ENCODE results near the gene CMIP. TPM values are rescaled to one million over a fixed set of nuclear protein-coding genes. Genes with fewer than 3 reads are reported as not detected.

CMIP gene
- total RNA-seq, 1 donor = 15.7 TPM

DNA sequence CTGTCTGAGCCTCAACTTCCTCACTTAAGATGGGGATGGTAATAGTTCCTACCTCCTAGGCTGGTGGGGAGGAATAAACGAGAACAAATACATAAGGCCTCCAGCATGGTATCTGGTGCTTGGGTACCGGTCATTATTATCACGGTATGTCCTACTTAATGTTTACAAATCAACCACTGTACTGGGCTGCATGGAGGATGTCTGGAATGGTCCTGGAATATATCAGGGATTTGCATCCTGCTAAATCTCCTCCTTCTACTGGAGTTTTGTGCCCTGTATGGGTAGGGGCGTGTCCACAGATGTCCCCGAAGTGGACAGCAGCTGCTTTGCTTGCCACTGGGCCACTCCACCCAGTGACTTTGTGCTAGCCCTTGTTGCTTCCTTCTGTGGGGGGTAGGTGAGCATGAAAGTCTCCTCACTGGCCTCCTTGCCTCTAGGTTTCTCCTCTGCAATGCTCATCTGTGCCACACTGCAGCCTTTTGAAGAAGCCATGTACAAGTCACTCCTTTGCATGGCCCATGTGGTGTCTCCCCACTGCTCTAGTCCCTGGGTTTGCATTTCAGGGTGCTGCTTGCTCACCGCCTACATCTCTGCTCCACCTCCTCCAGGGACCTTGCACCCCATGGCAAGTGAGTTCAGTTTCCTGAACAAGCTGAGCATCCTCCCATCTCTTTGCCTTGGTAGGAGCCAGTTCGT is 2.2 kb upstream of the CMIP start:
- no peak for DNase-seq (ENCODE audit: low read depth)
- TF ChIP-seq, protein P1, sequence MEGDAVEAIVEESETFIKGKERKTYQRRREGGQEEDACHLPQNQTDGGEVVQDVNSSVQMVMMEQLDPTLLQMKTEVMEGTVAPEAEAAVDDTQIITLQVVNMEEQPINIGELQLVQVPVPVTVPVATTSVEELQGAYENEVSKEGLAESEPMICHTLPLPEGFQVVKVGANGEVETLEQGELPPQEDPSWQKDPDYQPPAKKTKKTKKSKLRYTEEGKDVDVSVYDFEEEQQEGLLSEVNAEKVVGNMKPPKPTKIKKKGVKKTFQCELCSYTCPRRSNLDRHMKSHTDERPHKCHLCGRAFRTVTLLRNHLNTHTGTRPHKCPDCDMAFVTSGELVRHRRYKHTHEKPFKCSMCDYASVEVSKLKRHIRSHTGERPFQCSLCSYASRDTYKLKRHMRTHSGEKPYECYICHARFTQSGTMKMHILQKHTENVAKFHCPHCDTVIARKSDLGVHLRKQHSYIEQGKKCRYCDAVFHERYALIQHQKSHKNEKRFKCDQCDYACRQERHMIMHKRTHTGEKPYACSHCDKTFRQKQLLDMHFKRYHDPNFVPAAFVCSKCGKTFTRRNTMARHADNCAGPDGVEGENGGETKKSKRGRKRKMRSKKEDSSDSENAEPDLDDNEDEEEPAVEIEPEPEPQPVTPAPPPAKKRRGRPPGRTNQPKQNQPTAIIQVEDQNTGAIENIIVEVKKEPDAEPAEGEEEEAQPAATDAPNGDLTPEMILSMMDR (IDR thresholded peaks at IDR 0.05; ENCODE audit: insufficient read depth, low read length) = no peak
- H3K4me3 ChIP-seq (ENCODE audit: low read depth, low read length) = no peak overlapping the region

DNA sequence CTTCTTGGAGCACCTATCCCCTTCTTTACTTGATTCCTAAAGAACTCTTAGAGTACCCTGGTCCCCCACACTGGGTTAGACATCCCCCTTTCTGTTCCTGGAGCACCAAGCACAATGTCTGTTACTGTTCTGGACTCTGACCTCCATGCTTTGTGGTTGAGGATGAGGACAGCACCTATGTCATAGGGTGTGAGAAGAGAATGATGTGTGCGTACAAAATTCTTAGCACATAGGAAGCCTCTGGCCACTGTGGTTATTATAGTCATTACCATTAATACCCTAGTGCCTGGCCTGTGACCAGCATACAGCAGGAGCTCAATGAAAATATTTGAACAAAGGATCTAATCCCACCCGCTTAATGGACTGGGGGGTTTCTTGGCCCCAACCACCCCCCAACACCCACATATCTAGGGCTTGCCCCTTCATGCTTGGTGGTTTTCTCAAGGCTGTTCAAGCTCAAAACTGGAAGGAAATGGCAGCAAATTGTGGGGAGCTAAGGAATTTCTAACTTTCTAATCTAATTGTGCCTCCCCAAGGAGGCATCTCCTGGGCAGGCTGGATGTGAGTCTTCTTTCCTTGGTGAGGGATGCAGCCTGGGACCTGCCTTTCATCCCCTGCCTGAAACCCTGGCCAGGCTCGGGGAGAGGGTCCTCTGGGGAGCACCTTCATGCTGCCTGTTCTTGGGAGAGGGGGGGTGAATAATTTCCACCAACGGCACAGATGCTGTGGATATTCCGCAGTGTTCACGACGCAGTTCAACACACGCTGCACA is 1.5 kb upstream of the CMIP start:
- TF ChIP-seq, protein P1 (IDR thresholded peaks at IDR 0.05; ENCODE audit: insufficient read depth, low read length) = no peak
- H3K4me3 ChIP-seq (ENCODE audit: low read depth, low read length) = no peak overlapping the region
- no peak for DNase-seq (ENCODE audit: low read depth)

DNA sequence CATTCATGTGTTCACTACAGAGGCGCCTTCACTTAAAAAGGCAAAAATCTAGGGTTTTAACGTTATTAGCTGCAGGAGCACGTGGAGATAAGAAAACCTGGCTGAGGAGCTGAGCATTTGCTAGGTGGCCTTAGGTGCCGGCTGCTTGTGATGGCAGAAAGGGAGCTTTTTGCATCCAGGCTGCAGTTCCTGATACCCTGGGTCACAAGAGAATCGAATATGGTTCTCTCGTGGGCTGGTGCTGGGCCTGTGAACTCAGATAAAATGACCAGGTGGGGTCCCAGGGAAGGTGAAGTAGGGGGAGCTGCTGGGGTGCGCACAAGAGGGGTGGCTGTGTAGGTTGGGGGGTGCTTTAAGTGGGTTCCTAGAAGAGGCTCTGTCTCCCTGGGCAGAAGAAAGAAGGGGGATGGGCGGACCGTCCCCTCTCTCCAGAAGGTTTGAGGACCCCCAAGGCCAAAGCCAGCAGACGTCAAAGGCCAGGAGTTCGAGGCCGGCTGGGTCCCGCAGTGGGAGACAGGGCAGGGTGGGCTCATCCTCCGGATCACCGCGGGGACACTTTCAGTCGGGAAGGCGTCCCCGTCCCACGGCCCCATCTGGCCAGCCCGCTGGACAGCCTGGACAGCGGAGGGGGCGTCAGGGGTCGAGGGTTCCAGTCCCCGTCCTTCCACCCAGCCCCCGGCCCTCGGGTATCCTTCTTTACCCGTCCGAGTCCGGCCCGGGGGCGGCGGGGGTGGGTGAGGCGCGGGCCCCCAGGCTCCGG is 740 bp upstream of the CMIP start:
- TF ChIP-seq, protein P1 (IDR thresholded peaks at IDR 0.05; ENCODE audit: insufficient read depth, low read length) = no peak
- peak overlapping the region; percentile 64 for H3K4me3 ChIP-seq (ENCODE audit: low read depth, low read length)

DNA sequence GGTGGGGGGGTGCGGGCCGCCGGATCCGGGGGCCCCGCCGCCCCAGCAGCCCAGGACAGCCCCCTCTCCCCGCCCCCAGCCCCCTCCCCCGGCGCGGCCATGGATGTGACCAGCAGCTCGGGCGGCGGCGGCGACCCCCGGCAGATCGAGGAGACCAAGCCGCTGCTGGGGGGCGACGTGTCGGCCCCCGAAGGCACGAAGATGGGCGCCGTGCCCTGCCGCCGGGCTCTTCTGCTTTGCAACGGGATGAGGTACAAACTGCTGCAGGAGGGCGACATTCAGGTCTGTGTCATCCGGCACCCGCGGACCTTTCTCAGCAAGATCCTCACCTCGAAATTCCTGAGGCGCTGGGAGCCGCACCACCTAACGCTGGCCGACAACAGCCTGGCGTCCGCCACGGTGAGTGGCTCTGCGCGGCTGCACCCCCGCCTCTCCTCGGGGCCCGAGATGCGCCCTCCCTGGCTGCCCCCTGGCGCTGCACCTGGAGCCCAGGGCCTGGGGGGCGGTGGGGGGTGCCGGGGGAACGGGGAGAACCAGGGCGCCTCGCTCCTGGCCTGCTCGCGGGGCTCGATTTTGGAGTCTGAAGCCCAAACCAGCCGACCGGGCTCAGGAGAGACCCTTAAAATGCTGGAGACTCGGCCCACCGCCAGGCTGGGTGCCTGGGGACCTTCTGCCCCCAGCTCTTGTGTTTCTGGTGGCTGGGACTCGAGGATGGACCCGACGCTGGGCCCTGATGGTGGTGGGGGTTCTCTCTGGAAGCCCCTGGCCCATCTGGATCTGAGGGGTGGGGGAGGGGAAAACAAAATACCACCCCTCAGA is 744 bp downstream of the CMIP start:
- no peak for DNase-seq (ENCODE audit: low read depth)
- TF ChIP-seq, protein P1 (IDR thresholded peaks at IDR 0.05; ENCODE audit: insufficient read depth, low read length) = peak; percentile 30
- peak overlapping the region; percentile 86 for H3K4me3 ChIP-seq (ENCODE audit: low read depth, low read length)

More for the DNA sequence above, 740 bp upstream of the CMIP start:
- DNase-seq (ENCODE audit: low read depth) = no peak

DNA sequence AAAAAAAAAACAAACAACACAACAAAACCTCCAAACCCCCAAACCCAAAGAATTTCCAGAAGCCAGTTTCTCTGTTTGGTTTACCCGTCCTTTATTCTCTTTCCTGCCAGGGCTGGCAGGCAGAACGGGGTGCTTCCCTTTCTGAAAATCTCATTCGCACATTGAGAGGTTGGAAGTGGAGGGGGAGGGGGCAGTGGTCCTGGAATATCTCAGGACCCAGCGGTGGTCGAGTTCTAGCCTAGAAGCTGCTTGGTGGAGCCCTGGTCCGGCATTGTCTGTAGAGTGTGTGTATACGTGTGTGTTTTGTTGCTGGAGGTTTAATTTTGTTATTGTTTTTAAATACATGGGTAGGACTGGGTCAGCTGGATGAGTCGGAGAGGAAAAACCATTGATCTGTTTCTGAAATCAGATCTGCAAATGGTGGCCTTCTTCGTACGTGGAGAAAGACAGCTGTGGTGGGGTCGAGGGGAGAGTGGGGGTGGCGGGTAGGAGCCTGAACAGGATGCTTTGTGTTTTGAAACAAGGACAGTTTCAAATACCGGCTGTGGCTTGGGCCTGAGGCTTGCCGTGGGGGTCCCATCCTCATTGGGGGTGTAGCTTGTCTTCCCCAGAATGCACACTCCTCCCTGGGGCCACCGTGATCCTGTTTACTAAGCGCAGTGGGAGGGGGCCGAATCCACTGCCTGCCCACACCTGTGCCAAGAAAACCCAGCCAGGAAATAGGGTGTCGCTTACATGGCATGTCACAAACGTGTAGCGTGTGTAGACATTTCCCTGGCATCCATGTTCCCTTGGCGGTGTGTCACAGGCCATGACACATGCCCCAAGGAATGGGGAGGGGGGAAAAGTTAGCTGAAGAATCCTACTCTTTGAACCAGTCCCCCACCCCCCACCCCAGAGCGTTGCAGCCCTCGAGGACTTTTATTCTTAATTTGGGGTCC is 1.6 kb downstream of the CMIP start:
- peak; percentile 63 for DNase-seq (ENCODE audit: low read depth)
- TF ChIP-seq, protein P1 (IDR thresholded peaks at IDR 0.05; ENCODE audit: insufficient read depth, low read length) = no peak

More for the DNA sequence above, 1.6 kb downstream of the CMIP start:
- H3K4me3 ChIP-seq (ENCODE audit: low read depth, low read length) = peak overlapping the region; percentile 86
